ENCODE data around the gene RRAGC. TPM values are rescaled to one million over a fixed set of nuclear protein-coding genes. Genes with fewer than 3 reads are reported as not detected.
A peak's percentile ranks its signal among the peaks of the same experiment; 100 is the strongest.

RRAGC gene
- total and polyA plus RNA-seq, 2 of the 13 experiments (the other 11 are each of a cell fraction or from before 2014, with no cell fraction given) = 7.6 to 8.0 TPM

GRCh38 chr1:38859561-38860453 is at the start of gene RRAGC (continued):
- no peak for TF ChIP-seq THYN1 (CRISPR knock-in tag; IDR thresholded peaks at IDR 0.05; ENCODE audit: borderline replicate concordance, low read depth)
- no peak for TF ChIP-seq HMG20B (CRISPR knock-in tag; conservative IDR thresholded peaks at IDR 0.05)
- TF ChIP-seq ZNF512B (CRISPR knock-in tag; IDR thresholded peaks at IDR 0.05; ENCODE audit: borderline replicate concordance) = no peak; the same call in 1 of the 2 replicates
- TF ChIP-seq MTF2 (CRISPR knock-in tag; IDR thresholded peaks at IDR 0.05; ENCODE audit: borderline replicate concordance) = no peak
- TF ChIP-seq ETV5 (CRISPR knock-in tag; IDR thresholded peaks at IDR 0.05; ENCODE audit: borderline replicate concordance) = peak; percentile 24; the same call in 1 of the 2 replicates
- TF ChIP-seq CERS6 (CRISPR knock-in tag; IDR thresholded peaks at IDR 0.05) = no peak
- TF ChIP-seq FOSL2 (CRISPR knock-in tag; IDR thresholded peaks at IDR 0.05) = peak; percentile 70
- no peak for TF ChIP-seq TRAFD1 (CRISPR knock-in tag; IDR thresholded peaks at IDR 0.05; ENCODE audit: borderline replicate concordance)
- TF ChIP-seq ATF7-NPFF (CRISPR knock-in tag; IDR thresholded peaks at IDR 0.05; ENCODE audit: low read depth) = peak; percentile 45; the same call in 1 of the 2 replicates
- TF ChIP-seq TOE1 (CRISPR knock-in tag; IDR thresholded peaks at IDR 0.05) = no peak
- TF ChIP-seq ATAD3A (CRISPR knock-in tag; IDR thresholded peaks at IDR 0.05) = no peak
- TF ChIP-seq GLMP (CRISPR knock-in tag; IDR thresholded peaks at IDR 0.05; ENCODE audit: borderline replicate concordance) = no peak
- no peak for TF ChIP-seq GLI4 (CRISPR knock-in tag; IDR thresholded peaks at IDR 0.05; ENCODE audit: borderline replicate concordance)
- TF ChIP-seq CREB1 (IDR thresholded peaks at IDR 0.05) = peak; percentile 64
- TF ChIP-seq CREB1 (CRISPR knock-in tag; IDR thresholded peaks at IDR 0.05) = peak; percentile 49; the same call in 1 of the 2 replicates
- TF ChIP-seq U2AF2 (IDR thresholded peaks at IDR 0.05; ENCODE audit: low read depth, low read length) = no peak
- TF ChIP-seq MAF1 (CRISPR knock-in tag; IDR thresholded peaks at IDR 0.05; ENCODE audit: borderline replicate concordance) = 0 out of 2 replicates have a peak, but pooled peaks have one; percentile 63
- no peak for TF ChIP-seq MEIS2 (CRISPR knock-in tag; IDR thresholded peaks at IDR 0.05)
- peak; percentile 41 to 42; a peak in 3 of 4 replicates for TF ChIP-seq EP300 (IDR thresholded peaks at IDR 0.05; ENCODE audit: low read depth in 2 of 2, low read length in 2 of 2)
- no peak for TF ChIP-seq EP300 (CRISPR knock-in tag; IDR thresholded peaks at IDR 0.05; ENCODE audit: borderline replicate concordance)
